K562 (cell line): ENCODE measurements around the gene MNDA. TPM values are rescaled to one million over a fixed set of nuclear protein-coding genes. Genes with fewer than 3 reads are reported as not detected.

Experiments used
- ARID1B ChIP-seq: fragments of 450-650 bp; IDR thresholded peaks from 2 replicates; pipeline ENCODE4 v1.6.1; 2016; ENCODE audit warnings: antibody characterized with exemption, mild to moderate bottlenecking, inconsistent platforms
- CEBPZ ChIP-seq: fragments of 150-350 bp; IDR thresholded peaks from 2 replicates; pipeline ENCODE4 v1.6.1; 2014; ENCODE audit warnings: low read depth, mild to moderate bottlenecking, low read length, borderline replicate concordance
- CREBBP ChIP-seq: IDR thresholded peaks from one replicate; pipeline ENCODE4 v1.6.1; 2012; ENCODE audit warnings: low read depth, mild to moderate bottlenecking, control low read depth, inconsistent platforms, low read length
- IRF9 ChIP-seq: fragments of 450-650 bp; IDR thresholded peaks from 2 replicates; pipeline ENCODE4 v1.6.1; 2016; ENCODE audit warnings: missing biosample characterization, missing genetic modification characterization
- MAZ ChIP-seq, 2 experiments: fragments of 450-650 bp in 1 of 2; sonication (generic) in 1 of 2; formaldehyde crosslinking; IDR thresholded peaks in 1 of 2; conservative IDR thresholded peaks in 1 of 2; 2 replicates each; pipeline versions ENCODE4 v1.4.0 to v1.5.0; 2020; ENCODE audit warnings: mild to moderate bottlenecking in 1 of 2, missing genetic modification reagents in 1 of 2
- MCM3 ChIP-seq: fragments of 450-650 bp; IDR thresholded peaks from 2 replicates; pipeline ENCODE4 v1.6.1; 2016
- MXI1 ChIP-seq: IDR thresholded peaks from 2 replicates; pipeline ENCODE4 v1.6.1; 2011; ENCODE audit warnings: low read depth, mild to moderate bottlenecking, improper control_type of control experiment, low read length
- NCOA1 ChIP-seq: fragments of 450-650 bp; IDR thresholded peaks from 2 replicates; pipeline ENCODE4 v1.6.1; 2016; ENCODE audit warnings: low read depth
- NR1H2 ChIP-seq: sonication (generic); formaldehyde crosslinking; IDR thresholded peaks from 2 replicates; pipeline ENCODE4 v1.4.0; 2020; ENCODE audit warnings: mild to moderate bottlenecking, missing genetic modification reagents
- NR4A1 ChIP-seq, 2 experiments: fragments of 250-450 bp in 1 of 2; fragments of 450-650 bp in 1 of 2; sonication (Bioruptor Pico) in 1 of 2; IDR thresholded peaks; 2 replicates each; pipeline versions ENCODE4 v1.4.0 to v1.6.1; 2016 to 2020; ENCODE audit warnings: mild to moderate bottlenecking in 2 of 2, missing compliant biosample characterization in 1 of 2, missing genetic modification characterization in 1 of 2, moderate library complexity in 1 of 2
- PHF20 ChIP-seq: fragments of 450-650 bp; IDR thresholded peaks from 2 replicates; pipeline ENCODE4 v1.6.1; 2018; ENCODE audit not compliant: partially characterized antibody
- PTTG1 ChIP-seq: fragments of 450-650 bp; IDR thresholded peaks from 2 replicates; pipeline ENCODE4 v1.6.1; 2016; ENCODE audit warnings: low read depth, mild to moderate bottlenecking, missing genetic modification characterization, missing compliant biosample characterization
- TEAD4 ChIP-seq, 2 experiments: sonication (generic) in 1 of 2; formaldehyde crosslinking in 1 of 2; IDR thresholded peaks; 2 replicates each; pipeline versions ENCODE4 v1.6.1 to v1.8.0; 2012 to 2022; ENCODE audit warnings: borderline replicate concordance in 1 of 2, inconsistent platforms in 1 of 2, low read length in 1 of 2, mild to moderate bottlenecking in 1 of 2, missing genetic modification reagents in 1 of 2
- ZC3H4 ChIP-seq: sonication (generic); formaldehyde crosslinking; IDR thresholded peaks from 2 replicates; pipeline ENCODE4 v1.9.0; 2021; ENCODE audit warnings: missing genetic modification reagents, borderline replicate concordance
- ZNF197 ChIP-seq: fragments of 200-800 bp; sonication (Bioruptor generic); IDR thresholded peaks from 2 replicates; pipeline ENCODE4 v1.6.1; 2016; ENCODE audit warnings: low read depth, missing genetic modification characterization, missing compliant biosample characterization
- ZNF239 ChIP-seq: fragments of 250-450 bp; sonication (Bioruptor Pico); IDR thresholded peaks from 2 replicates; pipeline ENCODE4 v1.4.0; 2020; ENCODE audit warnings: mild to moderate bottlenecking
- polyA plus RNA-seq, 8 experiments: library from polyadenylated mRNA; depleted of rRNA in 4 of 8; stranded (reverse) in 5 of 8; unstranded in 3 of 8; fragments of >200 nt; fragmentation: Nextera tagmentation in 2 of 8; fragmentation: Illumina TruSeq in 1 of 8; extraction: Ambion mirVana in 2 of 8; extraction: Trizol in 1 of 8; gene quantifications; 2 replicates each; pipeline versions ENCODE4 v1.2.1 to v1.2.3, GENCODE V29; 2011 to 2014; ENCODE audit warnings: inconsistent platforms in 1 of 8, missing spikeins in 1 of 8
- total RNA-seq, 7 experiments: library from RNA; depleted of rRNA in 6 of 7; stranded (reverse); fragments of >200 nt in 6 of 7; fragmentation: Illumina TruSeq in 2 of 7; extraction: Trizol in 2 of 7; gene quantifications; 2 replicates each; pipeline versions ENCODE4 v1.2.1 to v1.2.3, GENCODE V29; 2011 to 2021; ENCODE audit warnings: low replicate concordance in 1 of 7
- TF ChIP-seq, protein P1 (sequence below), 2 experiments: IDR thresholded peaks; 2 replicates each; pipeline ENCODE4 v1.6.1; 2011; ENCODE audit warnings: borderline replicate concordance in 1 of 2, control low read depth in 1 of 2, low read depth in 1 of 2, low read length in 1 of 2, mild to moderate bottlenecking in 1 of 2, mixed read lengths in 1 of 2, moderate library complexity in 1 of 2; ENCODE audit not compliant: insufficient read depth in 1 of 2, insufficient read length in 1 of 2, poor library complexity in 1 of 2, severe bottlenecking in 1 of 2; ENCODE audit errors: extremely low read depth in 1 of 2

Gene MNDA
- total and polyA plus RNA-seq, 9 of the 15 experiments (the other 6 are each of a cell fraction or from before 2014, with no cell fraction given) = 0.08 to 0.14 (median 0.09) TPM; not detected in 6

DNA sequence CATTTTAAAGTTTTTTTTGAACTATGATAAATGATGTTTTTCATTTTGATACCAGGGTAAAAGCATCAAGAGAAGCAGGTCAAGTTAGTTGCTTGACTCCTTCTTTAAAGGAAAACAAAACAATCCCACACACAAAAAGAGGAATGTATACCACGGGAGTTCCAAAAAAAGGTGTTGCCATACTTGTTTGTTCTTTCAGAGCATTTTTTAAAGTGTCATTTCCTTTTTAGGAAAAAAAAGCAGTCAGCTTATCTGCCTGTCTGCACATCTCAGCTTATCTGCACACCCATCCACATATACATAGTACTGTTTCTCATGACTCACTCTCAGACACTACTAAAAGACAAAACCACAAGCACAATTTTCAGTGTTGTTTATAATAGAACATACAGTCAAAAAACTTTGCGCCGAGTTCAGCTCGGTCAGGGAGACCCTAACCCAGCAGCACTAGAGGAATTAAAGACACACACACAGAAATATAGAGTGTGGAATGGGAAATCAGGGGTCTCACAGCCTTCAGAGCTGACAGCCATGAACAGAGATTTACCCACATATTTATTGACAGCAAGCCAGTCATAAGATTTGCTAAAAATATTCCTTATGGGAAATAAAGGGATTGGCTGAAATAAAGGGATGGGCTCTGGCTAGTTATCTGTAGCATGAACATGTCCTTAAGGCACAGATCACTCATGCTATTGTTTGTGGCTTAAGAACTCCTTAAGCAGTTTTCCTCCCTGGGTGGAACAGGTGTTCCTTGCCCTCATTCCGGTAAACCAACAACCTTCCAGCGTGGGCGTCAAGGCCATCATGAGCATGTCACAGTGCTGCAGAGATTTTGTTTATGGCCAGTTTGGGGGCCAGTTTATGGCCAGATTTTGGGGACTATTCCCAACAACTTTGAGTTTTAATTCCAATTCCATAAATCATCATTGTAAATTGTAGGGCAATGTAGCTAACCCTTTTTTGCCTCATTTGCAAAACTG lies 11.4 kb upstream of the MNDA start (continued):
- TF ChIP-seq ZNF197 (CRISPR knock-in tag) (no peak), PHF20 (no peak), NCOA1 (peak; percentile 75), NR4A1 (CRISPR knock-in tag; IDR thresholded peaks at IDR 0.05) (no peak), NR4A1 (tag; IDR thresholded peaks at IDR 0.05) (no peak), TEAD4 (IDR thresholded peaks at IDR 0.05; ENCODE audit: low read length) (peak; percentile 93), TEAD4 (CRISPR knock-in tag; IDR thresholded peaks at IDR 0.05; ENCODE audit: borderline replicate concordance) (no peak), ZC3H4 (no peak), CEBPZ (no peak), IRF9 (tag) (no peak), ARID1B (peak; percentile 98), MCM3 (no peak), MXI1 (no peak), NR1H2 (CRISPR knock-in tag) (no peak), CREBBP (no peak), PTTG1 (tag) (no peak), ZNF239 (CRISPR knock-in tag) (no peak; the same call in 1 of the 2 replicates), MAZ (CRISPR knock-in tag; conservative IDR thresholded peaks at IDR 0.05 in 1 of 2, IDR thresholded peaks at IDR 0.05 in 1 of 2) (0 out of 4 replicates have a peak, but pooled peaks have one; percentile 23 to 36)
- TF ChIP-seq, protein P1, sequence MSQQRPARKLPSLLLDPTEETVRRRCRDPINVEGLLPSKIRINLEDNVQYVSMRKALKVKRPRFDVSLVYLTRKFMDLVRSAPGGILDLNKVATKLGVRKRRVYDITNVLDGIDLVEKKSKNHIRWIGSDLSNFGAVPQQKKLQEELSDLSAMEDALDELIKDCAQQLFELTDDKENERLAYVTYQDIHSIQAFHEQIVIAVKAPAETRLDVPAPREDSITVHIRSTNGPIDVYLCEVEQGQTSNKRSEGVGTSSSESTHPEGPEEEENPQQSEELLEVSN (IDR thresholded peaks at IDR 0.05; ENCODE audit: borderline replicate concordance in 1 of 2, extremely low read depth in 1 of 2, insufficient read depth in 1 of 2, insufficient read length in 1 of 2, low read depth in 1 of 2, low read length in 1 of 2, poor library complexity in 1 of 2, severe bottlenecking in 1 of 2) = no peak
